HEK293 (cell line): ENCODE data around the gene MARVELD1.
"Not testable (repeated sequence)": the region's sequence is repeated elsewhere in the genome, so short reads cannot be mapped to it uniquely, and the experiment has no call there.

Experiments
- CTCF ChIA-PET: fragments of 350-600 bp; formaldehyde crosslinking; extraction: SDS; loops from one replicate; lab custom pipeline; 2021; ENCODE audit warnings: antibody characterized with exemption; lab: Yijun Ruan, JAX
- POLR2A ChIA-PET: fragments of 300-600 bp; formaldehyde crosslinking; extraction: SDS; loops from one replicate; lab custom pipeline; 2020; ENCODE audit warnings: antibody characterized with exemption, inconsistent platforms; lab: Yijun Ruan, JAX
- H3K27ac ChIP-seq: fragments of 200-500 bp; sonication (Bioruptor generic); 2 replicates; pipeline ENCODE4 v1.5.1; 2014; ENCODE audit warnings: low read depth, low read length, control low read depth, inconsistent platforms; ENCODE audit errors: extremely low read depth
- H3K36me3 ChIP-seq, 2 experiments: fragments of 200-500 bp in 1 of 2; sonication (Bioruptor generic) in 1 of 2; 1 replicate in 1 of 2; 2 replicates in 1 of 2; pipeline ENCODE4 v1.5.1; 2014 to 2017; ENCODE audit warnings: inconsistent platforms in 2 of 2, low read length in 2 of 2; ENCODE audit not compliant: control insufficient read depth in 2 of 2, insufficient read depth in 1 of 2
- H3K4me1 ChIP-seq: fragments of 200-500 bp; sonication (Bioruptor generic); 2 replicates; pipeline ENCODE4 v1.5.1; 2014; ENCODE audit warnings: mild to moderate bottlenecking, low read length, inconsistent platforms; ENCODE audit not compliant: control insufficient read depth, insufficient read depth
- H3K4me3 ChIP-seq: 2 replicates; pipeline ENCODE4 v1.5.1; 2011; ENCODE audit warnings: low read depth, mild to moderate bottlenecking, control low read depth, low read length, moderate library complexity
- H3K9me3 ChIP-seq: fragments of 200-500 bp; sonication (Bioruptor generic); 2 replicates; pipeline ENCODE4 v1.5.1; 2014; ENCODE audit warnings: low read depth, low read length, inconsistent platforms; ENCODE audit not compliant: control insufficient read depth, insufficient read depth
- ATF2 ChIP-seq: fragments of 450-650 bp; formaldehyde crosslinking; IDR thresholded peaks from 2 replicates; pipeline ENCODE4 v1.5.1; 2016; ENCODE audit warnings: missing biosample characterization, missing genetic modification characterization, low read depth
- HOXA7 ChIP-seq: sonication (generic); formaldehyde crosslinking; IDR thresholded peaks from 2 replicates; pipeline ENCODE4 v1.8.1; 2022; ENCODE audit warnings: missing genetic modification reagents, borderline replicate concordance
- KLF16 ChIP-seq: fragments of 450-650 bp; formaldehyde crosslinking; IDR thresholded peaks from 2 replicates; pipeline ENCODE4 v1.5.1; 2017; ENCODE audit warnings: missing biosample characterization, missing genetic modification characterization
- SCRT1 ChIP-seq: fragments of 450-650 bp; formaldehyde crosslinking; IDR thresholded peaks from 2 replicates; pipeline ENCODE4 v1.5.1; 2016; ENCODE audit warnings: missing biosample characterization, missing genetic modification characterization, borderline replicate concordance
- SCRT2 ChIP-seq: fragments of 450-650 bp; formaldehyde crosslinking; IDR thresholded peaks from 2 replicates; pipeline ENCODE4 v1.5.1; 2016; ENCODE audit warnings: missing biosample characterization, missing genetic modification characterization
- WT1 ChIP-seq: fragments of 450-650 bp; formaldehyde crosslinking; IDR thresholded peaks from 2 replicates; pipeline ENCODE4 v1.5.1; 2016; ENCODE audit warnings: missing biosample characterization, missing genetic modification characterization
- ZBTB17 ChIP-seq: fragments of 450-650 bp; formaldehyde crosslinking; IDR thresholded peaks from 2 replicates; pipeline ENCODE4 v1.5.1; 2016; ENCODE audit warnings: missing biosample characterization, missing genetic modification characterization
- ZFP41 ChIP-seq: fragments of 450-650 bp; formaldehyde crosslinking; IDR thresholded peaks from 2 replicates; pipeline ENCODE4 v1.5.1; 2016; ENCODE audit warnings: missing biosample characterization, missing genetic modification characterization, borderline replicate concordance
- ZIC2 ChIP-seq: fragments of 450-650 bp; formaldehyde crosslinking; IDR thresholded peaks from 2 replicates; pipeline ENCODE4 v1.5.1; 2016; ENCODE audit warnings: missing biosample characterization, missing genetic modification characterization
- ZNF10 ChIP-seq: fragments of 450-650 bp; formaldehyde crosslinking; IDR thresholded peaks from 2 replicates; pipeline ENCODE4 v1.5.1; 2017; ENCODE audit warnings: missing biosample characterization, missing genetic modification characterization
- ZNF112 ChIP-seq: fragments of 450-650 bp; formaldehyde crosslinking; IDR thresholded peaks from 2 replicates; pipeline ENCODE4 v1.5.0; 2017; ENCODE audit warnings: missing biosample characterization, missing genetic modification characterization
- ZNF26 ChIP-seq: fragments of 450-650 bp; formaldehyde crosslinking; IDR thresholded peaks from 2 replicates; pipeline ENCODE4 v1.5.1; 2016; ENCODE audit warnings: missing biosample characterization, missing genetic modification characterization
- ZNF266 ChIP-seq: fragments of 450-650 bp; formaldehyde crosslinking; IDR thresholded peaks from 2 replicates; pipeline ENCODE4 v1.5.1; 2016; ENCODE audit warnings: missing biosample characterization, missing genetic modification characterization, low read depth
- ZNF335 ChIP-seq: fragments of 450-650 bp; formaldehyde crosslinking; conservative IDR thresholded peaks from 2 replicates; pipeline ENCODE4 v1.5.1; 2016; ENCODE audit warnings: missing biosample characterization, missing genetic modification characterization
- ZNF350 ChIP-seq: fragments of 450-650 bp; formaldehyde crosslinking; IDR thresholded peaks from 2 replicates; pipeline ENCODE4 v1.5.0; 2017; ENCODE audit warnings: missing biosample characterization, mild to moderate bottlenecking, missing genetic modification characterization
- ZNF433 ChIP-seq: fragments of 450-650 bp; formaldehyde crosslinking; IDR thresholded peaks from 2 replicates; pipeline ENCODE4 v1.5.1; 2016; ENCODE audit warnings: missing biosample characterization, missing genetic modification characterization, low read depth
- ZNF521 ChIP-seq: fragments of 450-650 bp; formaldehyde crosslinking; IDR thresholded peaks from 2 replicates; pipeline ENCODE4 v1.5.1; 2017; ENCODE audit warnings: missing biosample characterization, mild to moderate bottlenecking, missing genetic modification characterization
- ZNF530 ChIP-seq: fragments of 450-650 bp; formaldehyde crosslinking; IDR thresholded peaks from 2 replicates; pipeline ENCODE4 v1.5.1; 2016; ENCODE audit warnings: low read depth, missing biosample characterization, missing genetic modification characterization
- ZNF555 ChIP-seq: fragments of 450-650 bp; formaldehyde crosslinking; conservative IDR thresholded peaks from 2 replicates; pipeline ENCODE4 v1.5.1; 2017; ENCODE audit warnings: missing biosample characterization, mild to moderate bottlenecking, missing genetic modification characterization, inconsistent platforms
- ZNF585B ChIP-seq: fragments of 450-650 bp; formaldehyde crosslinking; IDR thresholded peaks from 2 replicates; pipeline ENCODE4 v1.5.1; 2016; ENCODE audit warnings: missing biosample characterization, missing genetic modification characterization
- ZNF596 ChIP-seq: fragments of 450-650 bp; IDR thresholded peaks from 2 replicates; pipeline ENCODE4 v1.5.0; 2018; ENCODE audit warnings: missing biosample characterization, mild to moderate bottlenecking, missing genetic modification characterization, moderate library complexity
- ZNF600 ChIP-seq: fragments of 450-650 bp; formaldehyde crosslinking; IDR thresholded peaks from 2 replicates; pipeline ENCODE4 v1.5.1; 2016; ENCODE audit warnings: missing biosample characterization, missing genetic modification characterization
- ZNF621 ChIP-seq: fragments of 450-650 bp; formaldehyde crosslinking; IDR thresholded peaks from 2 replicates; pipeline ENCODE4 v1.5.1; 2017; ENCODE audit warnings: missing biosample characterization, missing genetic modification characterization
- ZNF776 ChIP-seq: fragments of 450-650 bp; formaldehyde crosslinking; IDR thresholded peaks from 2 replicates; pipeline ENCODE4 v1.5.0; 2017; ENCODE audit warnings: missing biosample characterization, missing genetic modification characterization, borderline replicate concordance
- ZSCAN4 ChIP-seq: fragments of 450-650 bp; formaldehyde crosslinking; IDR thresholded peaks from 2 replicates; pipeline ENCODE4 v1.5.1; 2017; ENCODE audit warnings: missing biosample characterization, missing genetic modification characterization
- TF ChIP-seq, protein P1 (sequence below): fragments of 450-650 bp; formaldehyde crosslinking; IDR thresholded peaks from 2 replicates; pipeline ENCODE4 v1.5.1; 2017; ENCODE audit warnings: missing biosample characterization, mild to moderate bottlenecking, missing genetic modification characterization, moderate library complexity

Gene MARVELD1

DNA sequence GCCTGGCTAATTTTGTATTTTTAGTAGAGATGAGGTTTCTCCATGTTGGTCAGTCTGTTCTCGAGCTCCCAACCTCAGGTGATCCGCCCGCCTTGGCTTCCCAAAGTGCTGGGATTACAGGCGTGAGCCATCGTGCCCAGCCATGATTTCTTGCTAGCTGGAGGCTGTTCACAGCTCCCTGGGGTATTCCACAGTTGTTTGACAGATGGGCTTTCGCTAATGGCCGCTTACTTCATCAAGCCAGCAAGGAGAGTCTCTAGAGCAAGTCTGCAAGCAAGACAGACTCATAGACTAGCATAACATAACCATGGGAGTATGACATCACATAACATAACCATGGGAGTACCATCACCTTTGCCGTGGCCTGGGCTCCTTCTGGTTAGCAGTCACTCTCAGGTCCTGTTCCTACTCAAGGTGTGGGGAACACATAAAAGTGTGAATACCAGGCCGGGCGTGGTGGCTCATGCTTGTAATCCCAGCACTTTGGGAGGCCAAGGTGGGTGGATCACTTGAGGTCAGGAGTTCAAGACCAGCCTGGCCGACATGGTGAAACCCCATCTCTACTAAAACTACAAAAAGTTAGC is 15.4 kb upstream of the MARVELD1 start:
- H3K36me3 ChIP-seq, H3K9me3 ChIP-seq, H3K4me1 ChIP-seq, H3K27ac ChIP-seq, H3K4me3 ChIP-seq: not testable (repeated sequence)
- ChIA-PET CTCF (interaction anchor here (0.9 to 2.3 kb wide), 5 partner anchors 11 to 343 kb away, joined by 4 to 21 read pairs (median 8); no protein-coding TSS in a partner anchor), POLR2A (interaction anchor here (0.7 to 1.4 kb wide), 2 partner anchors 15 to 38 kb away, joined by 3 to 6 read pairs; partner anchors contain the start of genes MARVELD1 and ZFYVE27)
- TF ChIP-seq, protein P1, sequence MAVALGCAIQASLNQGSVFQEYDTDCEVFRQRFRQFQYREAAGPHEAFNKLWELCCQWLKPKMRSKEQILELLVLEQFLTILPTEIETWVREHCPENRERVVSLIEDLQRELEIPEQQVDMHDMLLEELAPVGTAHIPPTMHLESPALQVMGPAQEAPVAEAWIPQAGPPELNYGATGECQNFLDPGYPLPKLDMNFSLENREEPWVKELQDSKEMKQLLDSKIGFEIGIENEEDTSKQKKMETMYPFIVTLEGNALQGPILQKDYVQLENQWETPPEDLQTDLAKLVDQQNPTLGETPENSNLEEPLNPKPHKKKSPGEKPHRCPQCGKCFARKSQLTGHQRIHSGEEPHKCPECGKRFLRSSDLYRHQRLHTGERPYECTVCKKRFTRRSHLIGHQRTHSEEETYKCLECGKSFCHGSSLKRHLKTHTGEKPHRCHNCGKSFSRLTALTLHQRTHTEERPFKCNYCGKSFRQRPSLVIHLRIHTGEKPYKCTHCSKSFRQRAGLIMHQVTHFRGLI (tag by site-specific recombination) = peak; percentile 63; the same call in 1 of the 2 replicates
- TF ChIP-seq SCRT2 (tag by site-specific recombination) (peak; percentile 66), ATF2 (tag by site-specific recombination) (peak; percentile 35; the same call in 1 of the 2 replicates), SCRT1 (tag by site-specific recombination) (peak; percentile 58; the same call in 1 of the 2 replicates), ZNF600 (tag by site-specific recombination) (0 out of 2 replicates have a peak, but pooled peaks have one; percentile 42)

- no peaks in the 10 kb centered on the region for H3K36me3 ChIP-seq
- no peak overlapping the region for H3K27ac ChIP-seq
- no peak overlapping the region for H3K4me3 ChIP-seq
- no peaks in the 10 kb centered on the region for H3K4me1 ChIP-seq
- ChIA-PET CTCF (interaction anchor here (0.5 to 20.4 kb wide), 30 partner anchors 10 to 578 kb away, joined by 3 to 487 read pairs (median 4); partner anchors contain the start of genes AVPI1 and ZFYVE27), POLR2A (interaction anchor here (1.2 to 2.6 kb wide), 3 partner anchors 12 to 35 kb away, joined by 3 to 23 read pairs (median 6); partner anchors contain the start of genes AVPI1 and ZFYVE27)
- no peaks in the 10 kb centered on the region for H3K9me3 ChIP-seq
- TF ChIP-seq ZNF10 (tag by site-specific recombination) (no peak), SCRT1 (tag by site-specific recombination) (peak; percentile 98), ZNF585B (no peak), KLF16 (tag by site-specific recombination) (no peak), ZNF776 (tag by site-specific recombination) (no peak), ZNF350 (tag by site-specific recombination) (no peak), ZNF596 (tag by site-specific recombination) (no peak), ZNF266 (tag by site-specific recombination) (no peak), WT1 (tag by site-specific recombination) (peak; percentile 41; the same call in 1 of the 2 replicates), ZBTB17 (peak; percentile 45; the same call in 1 of the 2 replicates), ZNF26 (tag by site-specific recombination) (no peak), ZNF112 (no peak), ZNF530 (tag by site-specific recombination) (no peak), ZIC2 (tag by site-specific recombination) (peak; percentile 33; the same call in 1 of the 2 replicates), ATF2 (tag by site-specific recombination) (no peak), HOXA7 (CRISPR knock-in tag) (no peak), ZNF521 (no peak), ZNF555 (tag by site-specific recombination) (no peak), ZNF433 (tag by site-specific recombination) (no peak), ZSCAN4 (tag by site-specific recombination) (no peak), ZFP41 (tag by site-specific recombination) (no peak), ZNF621 (no peak), ZNF335 (tag by site-specific recombination) (peak; percentile 40; the same call in 1 of the 2 replicates)
These were observed 12.0 kb upstream of the MARVELD1 start for GRCh38 chr10:97701438-97702069.
